ENCODE measurements around the gene OR1E2.
A peak's percentile ranks its signal among the peaks of the same experiment; 100 is the strongest.
"Not testable (repeated sequence)": the region's sequence is repeated elsewhere in the genome, so short reads cannot be mapped to it uniquely, and the experiment has no call there.

OR1E2 gene, protein sequence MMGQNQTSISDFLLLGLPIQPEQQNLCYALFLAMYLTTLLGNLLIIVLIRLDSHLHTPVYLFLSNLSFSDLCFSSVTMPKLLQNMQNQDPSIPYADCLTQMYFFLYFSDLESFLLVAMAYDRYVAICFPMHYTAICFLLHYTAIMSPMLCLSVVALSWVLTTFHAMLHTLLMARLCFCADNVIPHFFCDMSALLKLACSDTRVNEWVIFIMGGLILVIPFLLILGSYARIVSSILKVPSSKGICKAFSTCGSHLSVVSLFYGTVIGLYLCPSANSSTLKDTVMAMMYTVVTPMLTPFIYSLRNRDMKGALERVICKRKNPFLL

DNA sequence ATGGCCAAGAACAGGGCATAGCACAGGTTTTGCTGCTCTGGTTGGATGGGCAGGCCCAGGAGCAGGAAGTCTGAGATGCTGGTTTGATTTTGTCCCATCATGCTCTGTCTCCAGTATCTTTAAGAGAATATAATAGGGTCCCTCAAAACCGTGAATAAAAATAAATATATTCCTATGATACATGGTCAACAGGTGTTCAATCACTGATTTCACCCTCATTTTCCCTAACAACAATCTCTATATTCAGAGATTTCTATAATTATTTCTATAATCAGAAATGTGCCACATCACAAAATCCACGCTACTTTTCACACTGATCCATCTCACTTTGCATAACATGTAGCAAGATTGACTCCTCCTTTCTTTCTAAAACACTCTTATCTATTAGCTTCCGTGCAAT lies at the start of gene OR1E2:
Gene OR1E2, minus strand, starts transcription at position 101 of the 400 bp plus-strand sequence. Its CDS starts 0 bp downstream, at position 101.
- DNase-seq: no peak

DNA sequence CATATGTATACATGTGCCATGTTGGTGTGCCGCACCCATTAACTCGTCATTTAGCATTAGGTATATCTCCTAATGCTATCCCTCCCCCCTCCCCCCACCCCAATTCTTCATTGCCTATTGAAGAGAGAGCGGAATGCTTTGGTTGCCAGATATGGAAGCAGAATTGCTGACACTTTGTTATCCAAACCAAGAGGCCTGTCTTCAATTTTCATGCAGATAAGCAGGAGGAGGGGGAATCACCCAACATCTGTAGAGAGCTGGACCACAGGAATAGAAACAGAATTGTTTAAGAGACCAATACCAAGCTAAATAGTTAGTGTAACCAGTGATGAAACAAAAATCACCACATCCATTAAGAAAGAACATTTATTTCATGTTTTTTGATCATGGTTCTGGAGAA lies 49.2 kb upstream of the OR1E2 start:
- no peak for DNase-seq

DNA sequence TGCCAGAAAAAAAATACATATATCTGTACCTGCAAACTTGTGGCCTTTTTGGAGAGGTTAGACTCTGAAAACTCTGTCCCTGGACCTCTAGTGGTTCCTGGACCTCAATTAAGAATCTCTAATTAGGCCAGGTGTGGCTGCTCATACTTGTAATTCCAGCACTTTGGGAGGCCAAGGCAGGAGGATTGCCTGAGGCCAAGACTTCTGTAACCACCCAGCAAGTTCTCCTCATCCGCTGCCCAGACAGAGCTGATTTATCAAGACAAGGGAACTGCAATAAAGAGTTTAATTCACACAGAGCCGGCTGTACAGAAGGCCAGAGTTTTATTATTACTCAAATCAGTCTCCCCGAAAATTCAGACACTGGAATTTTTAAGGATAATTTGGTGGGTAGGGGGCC lies 46.3 kb upstream of the OR1E2 start:
- DNase-seq: no peak

DNA sequence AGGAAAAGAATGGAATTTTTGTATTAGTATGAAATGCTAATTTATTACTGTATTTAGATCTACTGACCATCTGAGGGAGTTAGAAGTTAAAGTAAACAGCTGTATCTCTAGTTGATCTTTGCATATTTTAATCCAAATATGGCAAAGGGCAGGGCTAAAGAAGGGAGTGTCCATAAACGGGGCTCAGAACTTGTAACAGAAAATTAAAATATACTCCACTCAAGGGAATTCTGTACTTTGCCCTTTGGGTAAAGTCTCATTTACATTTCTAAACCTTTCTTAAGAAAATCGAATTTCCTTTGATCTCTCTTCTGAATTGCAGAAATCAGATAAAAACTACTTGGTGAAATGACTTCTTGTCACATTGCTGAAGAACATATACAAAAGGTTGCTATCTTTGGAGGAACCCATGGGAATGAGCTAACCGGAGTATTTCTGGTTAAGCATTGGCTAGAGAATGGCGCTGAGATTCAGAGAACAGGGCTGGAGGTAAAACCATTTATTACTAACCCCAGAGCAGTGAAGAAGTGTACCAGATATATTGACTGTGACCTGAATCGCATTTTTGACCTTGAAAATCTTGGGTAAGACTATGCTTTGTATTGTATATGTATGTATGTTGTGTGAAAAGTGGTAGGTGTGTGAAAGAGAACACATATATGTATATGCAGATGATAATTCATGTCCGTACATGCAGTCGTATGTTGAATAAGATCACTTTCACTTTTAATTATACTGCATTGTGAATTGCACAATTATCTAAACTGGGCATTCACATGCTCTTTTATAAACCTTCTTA lies 42.4 kb upstream of the OR1E2 start, which contains the start of gene ASPA:
Gene ASPA, plus strand, starts transcription at position 186 of the 799 bp plus-strand sequence. Its CDS starts 163 bp downstream, at position 349.
- no peak for DNase-seq

DNA sequence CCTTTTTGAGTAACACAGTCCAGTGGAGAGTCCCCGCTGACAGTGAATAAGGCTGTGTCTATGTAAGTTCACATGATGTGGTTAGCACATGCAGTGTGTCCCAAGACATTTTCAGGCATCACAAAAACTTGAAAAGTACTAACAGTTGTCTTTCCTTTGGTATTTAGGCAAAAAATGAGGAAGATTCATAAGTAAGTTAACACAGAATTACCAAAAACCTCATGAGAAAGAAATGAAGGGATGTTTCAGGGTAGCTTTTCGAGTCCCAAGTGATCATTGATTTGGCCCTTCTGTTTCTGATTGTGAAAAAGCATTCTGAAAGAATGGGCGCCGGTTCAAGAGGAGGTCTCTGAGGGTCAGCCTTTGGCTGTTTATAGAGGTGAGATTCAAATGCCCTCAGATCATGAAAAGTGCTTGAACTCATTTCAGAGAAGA lies 41.6 kb upstream of the OR1E2 start:
- no peak for DNase-seq

DNA sequence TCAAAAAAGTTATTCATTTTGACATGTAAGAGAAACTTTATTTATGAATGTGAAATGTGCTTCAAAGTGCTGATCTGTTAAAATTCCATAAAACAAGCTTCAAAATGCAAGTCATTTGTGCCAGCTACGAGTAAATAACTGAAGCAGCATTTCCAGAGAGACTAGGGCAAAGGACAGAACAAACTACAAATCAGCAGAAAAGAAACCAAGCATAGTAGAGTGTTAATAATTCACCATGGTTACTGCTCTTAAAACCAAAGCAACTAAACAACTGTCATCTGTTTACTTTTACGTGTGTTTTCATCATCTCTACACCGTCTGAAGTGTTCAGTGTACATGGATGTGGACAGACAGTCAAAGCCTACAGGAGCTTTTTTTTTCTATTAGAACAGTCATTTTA lies 40.6 kb upstream of the OR1E2 start:
- no peak for DNase-seq

DNA sequence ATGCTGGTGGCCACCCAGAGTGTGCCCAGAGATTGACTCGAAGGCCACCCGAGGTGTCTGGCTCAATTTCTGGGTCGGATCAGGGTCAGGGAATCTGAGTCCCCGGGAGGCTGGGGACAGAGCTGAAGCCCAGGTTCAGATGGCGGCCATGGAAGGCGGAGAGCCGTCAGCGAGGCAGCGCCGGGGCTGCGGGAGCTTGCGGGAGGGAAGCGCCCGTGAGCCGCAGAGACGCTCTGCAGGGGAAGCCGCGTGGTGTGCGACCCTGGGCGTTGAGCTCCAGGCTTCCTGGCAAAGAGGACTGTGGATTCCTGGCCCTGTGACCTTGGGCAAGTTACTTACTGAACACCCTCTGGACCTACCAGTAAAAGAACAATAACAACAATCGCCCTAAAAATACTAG lies 38.5 kb upstream of the OR1E2 start:
- no peak for DNase-seq

DNA sequence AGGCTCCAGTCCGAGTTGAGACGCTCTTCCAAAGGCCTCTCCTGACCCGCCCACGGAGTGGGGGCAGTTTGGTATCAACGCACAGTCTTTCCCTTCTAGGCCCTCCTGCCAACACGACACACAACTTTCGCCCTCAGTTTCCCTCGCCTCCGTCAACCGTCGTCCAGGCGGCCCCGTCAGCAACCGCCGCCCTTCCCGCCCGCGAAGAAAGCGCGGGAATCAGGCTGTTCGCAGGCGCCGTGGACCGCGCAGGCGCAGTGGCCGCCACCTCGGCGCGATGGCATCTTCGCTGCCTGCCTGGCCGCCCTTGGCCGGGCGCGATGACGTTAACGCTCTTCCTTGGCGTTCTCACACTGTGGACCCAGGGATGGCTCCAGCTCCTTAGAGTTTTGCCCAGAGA lies 38.0 kb upstream of the OR1E2 start, which contains the start of gene SPATA22:
Gene SPATA22, minus strand, starts transcription at position 221 of the 400 bp plus-strand sequence. CDS start 2,494 bp downstream, outside the sequence.
- DNase-seq: no peak

DNA sequence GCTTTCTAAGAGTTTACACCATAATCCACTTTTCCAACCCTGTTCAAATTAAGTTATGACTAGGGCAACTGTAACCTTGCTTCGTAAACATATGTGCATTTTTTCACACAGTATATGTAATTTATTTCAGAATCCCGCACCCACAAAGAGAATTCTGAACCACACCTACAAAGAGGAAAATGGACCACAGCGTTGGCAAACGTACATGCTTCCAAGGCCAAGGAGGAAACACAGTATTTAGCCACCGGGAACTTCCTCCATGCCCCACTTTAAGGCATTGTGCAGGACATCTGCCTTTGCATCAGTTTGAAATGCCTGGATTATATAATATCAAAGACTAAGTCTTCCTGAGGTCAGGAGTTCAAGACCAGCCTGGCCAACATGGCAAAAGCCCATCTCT lies 35.9 kb upstream of the OR1E2 start:
- no peak for DNase-seq

DNA sequence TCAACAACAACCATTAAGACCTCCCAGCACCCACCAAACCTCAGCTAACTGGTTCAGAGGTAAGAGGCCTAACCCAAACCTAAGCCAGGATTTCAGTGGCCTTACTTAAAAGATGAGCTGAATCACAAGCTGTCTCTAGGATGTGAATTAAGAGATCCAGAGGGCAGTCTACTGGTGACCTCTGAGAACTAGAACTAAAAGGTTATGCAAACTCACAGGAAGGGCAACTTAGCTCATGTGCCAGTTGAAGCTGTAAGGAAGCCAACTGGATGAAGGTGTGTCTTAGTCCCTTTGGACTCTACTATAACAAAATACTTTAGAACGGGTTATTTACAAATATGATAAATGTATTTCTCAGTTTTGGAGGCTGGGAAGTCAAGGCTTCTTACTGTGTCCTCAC lies 32.7 kb upstream of the OR1E2 start:
- DNase-seq: not testable (repeated sequence)

DNA sequence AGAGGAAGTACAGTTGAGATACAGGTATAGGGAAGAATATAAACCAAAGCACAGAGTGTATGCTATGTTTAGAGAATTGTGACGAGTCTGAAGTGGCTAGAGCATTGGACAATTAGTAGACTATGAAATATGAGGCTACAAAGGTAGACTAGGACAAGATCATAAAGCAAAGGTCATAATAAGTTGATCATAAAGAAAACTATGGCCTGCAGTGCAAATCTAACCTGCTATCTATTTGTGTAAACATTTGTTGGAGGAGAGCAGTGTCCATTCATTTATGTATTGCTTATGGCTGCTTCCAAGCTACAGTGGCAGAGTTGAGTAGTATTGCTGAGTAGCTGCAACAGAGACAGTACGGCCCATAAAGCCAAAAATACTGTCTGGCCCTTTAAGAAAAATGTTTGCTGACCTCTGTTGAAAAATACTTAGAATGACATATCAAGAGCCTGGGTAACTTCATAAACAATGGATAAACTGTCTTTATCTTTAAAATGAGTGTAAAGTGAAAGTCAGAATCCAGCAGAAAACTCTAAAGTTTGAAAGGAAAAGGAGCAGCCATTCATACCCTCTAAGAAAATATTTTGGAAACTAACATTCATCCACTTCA lies 14.5 kb upstream of the OR1E2 start:
- no peak for DNase-seq

DNA sequence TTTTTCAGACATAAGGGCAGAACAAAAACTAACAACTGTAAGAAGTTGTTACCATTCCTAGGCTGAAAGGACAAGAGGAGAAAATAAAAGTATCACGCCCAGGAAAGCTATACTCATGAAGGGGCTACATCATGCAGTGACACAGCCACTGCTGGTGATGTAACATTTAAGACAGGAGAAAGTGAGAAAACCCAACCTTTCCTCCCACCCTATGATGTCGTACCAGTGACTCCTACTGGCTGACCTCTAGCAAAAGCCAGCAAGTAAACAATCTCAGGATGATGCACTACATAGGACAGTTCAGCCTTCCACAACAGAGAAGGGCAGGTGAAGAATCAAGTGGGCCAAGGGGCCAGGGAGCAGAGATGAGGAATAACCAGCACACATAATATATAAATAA lies 14.0 kb upstream of the OR1E2 start:
- peak; percentile 11 for DNase-seq

DNA sequence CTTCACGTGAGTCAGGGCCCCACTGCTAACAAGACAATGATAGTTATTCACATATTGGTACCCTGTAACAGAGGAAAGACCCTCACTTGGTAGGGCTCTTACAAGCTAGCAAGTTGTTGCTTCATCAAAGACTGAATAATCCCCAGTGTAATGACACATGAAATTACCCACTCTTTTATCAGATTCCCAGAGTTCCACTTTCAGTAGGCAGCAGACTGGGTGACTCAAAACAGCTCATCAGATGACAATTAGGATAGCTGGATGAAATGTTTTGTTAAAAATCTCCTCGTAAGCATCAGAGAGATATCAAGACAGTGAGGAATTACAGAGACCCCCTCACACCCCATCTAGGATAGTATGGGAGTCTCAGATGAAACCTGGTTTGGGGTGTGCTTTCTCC lies 6.8 kb upstream of the OR1E2 start:
- DNase-seq: no peak

DNA sequence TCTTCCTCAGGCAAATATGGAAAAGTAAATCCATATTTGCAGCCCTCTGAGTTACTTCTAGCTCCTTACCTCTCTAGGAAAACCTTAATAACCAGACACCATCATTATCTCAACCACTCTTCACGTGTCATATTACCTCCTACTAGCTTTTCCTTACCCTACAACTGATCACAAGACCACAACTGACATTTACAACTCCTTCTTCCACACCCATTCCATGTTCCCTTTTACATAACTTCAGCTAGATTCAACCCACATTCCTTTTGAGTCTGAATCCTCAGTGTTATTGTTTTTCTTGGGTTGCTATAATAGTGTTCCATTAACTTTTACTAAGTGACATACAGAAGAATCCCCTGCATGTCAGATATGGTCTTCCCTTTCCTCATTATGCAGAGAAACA lies 4.7 kb upstream of the OR1E2 start:
- DNase-seq: no peak

DNA sequence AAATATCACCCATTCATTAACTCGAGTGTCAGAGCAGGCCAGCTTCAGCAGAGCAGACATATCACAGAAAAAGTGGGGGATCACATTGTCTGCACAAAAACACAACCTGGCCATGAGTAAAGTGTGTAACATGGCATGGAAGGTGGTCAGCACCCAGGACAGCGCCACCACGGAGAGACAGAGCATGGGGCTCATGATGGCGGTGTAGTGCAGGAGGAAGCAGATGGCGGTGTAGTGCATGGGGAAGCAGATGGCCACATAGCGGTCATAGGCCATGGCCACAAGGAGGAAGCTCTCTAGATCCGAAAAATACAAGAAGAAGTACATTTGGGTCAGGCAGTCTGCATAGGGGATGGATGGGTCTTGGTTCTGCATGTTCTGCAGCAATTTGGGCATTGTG lies 426 bp downstream of the OR1E2 start:
- DNase-seq: peak; percentile 4

DNA sequence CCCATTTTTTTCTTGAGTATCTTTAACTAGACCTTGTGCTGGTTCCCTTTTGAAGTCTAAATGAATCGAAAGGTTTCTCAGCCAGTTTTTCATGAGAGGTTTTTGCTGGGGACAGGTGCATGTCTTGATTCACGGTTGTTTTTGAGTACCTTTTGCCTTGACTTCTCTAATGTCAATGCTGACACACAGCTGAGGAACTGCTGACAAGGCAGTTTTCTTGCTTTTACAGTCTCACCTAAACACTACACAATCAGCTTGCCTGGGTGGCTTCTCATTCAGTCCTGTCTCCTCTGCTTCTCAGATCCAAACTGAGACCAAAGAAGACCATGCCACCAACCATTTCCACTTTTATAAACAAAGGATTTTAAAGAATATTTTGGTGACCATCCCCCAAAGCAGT lies 15.4 kb downstream of the OR1E2 start:
- DNase-seq: no peak

DNA sequence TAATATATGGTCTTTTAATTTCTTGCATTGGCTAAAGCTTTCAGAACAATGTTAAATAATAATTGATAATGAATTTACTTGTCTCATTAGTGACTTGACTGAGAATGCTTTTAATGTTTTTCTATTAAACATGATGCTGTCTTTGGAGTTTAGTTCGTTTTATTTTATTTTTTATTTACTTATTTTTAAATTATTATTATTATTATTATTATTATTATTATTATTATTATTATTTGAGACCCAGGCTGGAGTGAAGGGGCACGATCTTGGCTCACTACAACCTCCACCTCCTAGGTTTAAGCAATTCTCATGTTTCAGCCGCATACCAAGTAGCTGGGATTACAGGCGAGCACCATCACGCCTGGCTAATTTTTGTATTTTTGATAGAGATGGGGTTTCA lies 18.0 kb downstream of the OR1E2 start:
- DNase-seq: no peak

DNA sequence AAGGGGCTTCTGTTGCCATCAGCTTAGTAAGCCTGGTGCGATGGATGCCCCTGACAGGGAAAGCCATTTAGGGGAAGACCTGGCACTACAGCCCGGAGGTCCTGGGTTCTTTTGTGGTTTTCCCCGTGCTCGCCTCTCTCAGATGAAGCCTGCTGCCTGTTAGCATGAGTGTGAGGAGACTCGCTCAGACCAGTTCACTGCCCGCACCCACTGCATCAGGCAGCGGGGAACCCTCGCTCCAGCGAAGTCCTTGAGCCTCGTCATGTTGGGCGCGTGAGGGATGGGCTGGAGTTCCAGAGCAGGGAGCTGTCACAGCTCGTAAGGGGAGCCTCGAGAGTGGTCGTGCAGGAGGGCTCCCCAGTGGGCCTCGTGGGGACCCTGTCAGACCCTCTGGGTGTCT lies 21.4 kb downstream of the OR1E2 start:
- DNase-seq: not testable (repeated sequence)

DNA sequence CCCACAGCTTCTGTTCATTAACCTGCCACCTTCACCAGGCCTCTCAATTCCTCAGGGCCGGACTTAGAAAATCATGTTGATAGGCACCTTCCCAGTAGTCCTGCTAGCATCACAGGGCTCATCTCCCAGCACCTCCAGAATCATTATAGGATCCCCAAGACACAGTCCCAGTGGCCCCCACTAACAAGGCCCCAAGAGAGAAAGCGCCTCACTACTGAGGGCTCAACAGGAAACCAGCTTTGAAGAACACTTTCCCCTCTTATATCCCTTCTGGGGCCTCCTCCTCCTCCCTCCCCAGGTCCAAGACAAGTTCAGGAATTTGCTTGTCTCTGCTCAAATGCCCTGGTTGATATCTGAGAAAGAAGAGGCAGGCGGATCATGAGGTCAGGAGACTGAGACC lies 22.6 kb downstream of the OR1E2 start, which contains the start of gene OR3A3:
Gene OR3A3, plus strand, starts transcription at position 301 of the 400 bp plus-strand sequence.
- DNase-seq: no peak

DNA sequence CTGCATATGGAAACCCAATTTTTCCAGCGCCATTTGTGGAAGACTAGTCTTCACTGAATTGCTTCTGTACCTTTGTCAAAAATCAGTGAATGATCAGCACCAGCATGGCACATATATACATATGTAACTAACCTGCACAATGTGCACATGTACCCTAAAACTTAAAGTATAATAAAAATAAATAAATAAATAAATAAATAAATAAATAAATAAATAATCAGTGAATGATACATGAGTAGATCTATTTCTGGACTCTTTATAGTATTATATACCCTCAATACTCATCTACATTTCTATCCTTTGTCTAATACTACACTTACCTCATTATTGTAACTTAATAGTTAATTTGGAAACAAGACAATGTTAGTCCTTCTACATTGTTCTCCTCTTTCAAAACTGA lies 29.8 kb downstream of the OR1E2 start:
- not testable (repeated sequence) for DNase-seq

DNA sequence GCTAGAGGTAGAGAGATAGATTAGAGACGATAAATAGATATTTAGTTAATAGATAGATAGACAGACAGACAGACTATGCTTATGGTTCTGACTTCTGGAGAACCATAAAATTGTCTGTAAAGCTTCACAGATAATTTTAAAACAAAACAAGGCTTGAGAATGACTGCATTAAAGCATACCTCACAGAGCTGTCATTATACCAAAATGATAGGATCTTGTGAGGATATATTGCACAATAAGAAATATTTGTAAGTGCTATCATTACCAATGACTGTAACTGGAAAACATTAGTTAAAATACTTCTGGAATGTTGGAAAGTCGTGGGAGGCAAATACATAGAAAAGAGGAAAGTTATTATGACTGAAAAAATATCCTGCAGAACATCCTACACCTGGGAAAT lies 31.9 kb downstream of the OR1E2 start:
- no peak for DNase-seq

DNA sequence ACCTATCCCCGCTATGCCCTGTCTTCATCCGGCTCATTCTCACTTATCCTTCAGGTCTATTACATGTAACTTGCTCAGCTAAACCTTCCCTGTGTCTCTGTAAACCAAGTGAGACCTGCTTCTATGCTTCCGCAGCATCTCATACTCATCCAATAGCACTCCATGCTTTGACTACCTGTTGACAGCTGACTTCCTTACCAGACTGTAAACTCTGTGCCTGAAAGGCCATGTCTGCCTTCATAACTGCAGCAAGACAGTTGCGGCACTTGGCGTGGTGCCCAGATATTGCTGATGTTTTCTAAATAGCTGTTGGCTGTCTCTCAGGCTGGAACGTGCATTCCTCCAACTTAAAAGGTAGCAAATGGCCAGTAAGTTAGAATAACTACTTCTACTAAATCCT lies 33.6 kb downstream of the OR1E2 start:
- no peak for DNase-seq

DNA sequence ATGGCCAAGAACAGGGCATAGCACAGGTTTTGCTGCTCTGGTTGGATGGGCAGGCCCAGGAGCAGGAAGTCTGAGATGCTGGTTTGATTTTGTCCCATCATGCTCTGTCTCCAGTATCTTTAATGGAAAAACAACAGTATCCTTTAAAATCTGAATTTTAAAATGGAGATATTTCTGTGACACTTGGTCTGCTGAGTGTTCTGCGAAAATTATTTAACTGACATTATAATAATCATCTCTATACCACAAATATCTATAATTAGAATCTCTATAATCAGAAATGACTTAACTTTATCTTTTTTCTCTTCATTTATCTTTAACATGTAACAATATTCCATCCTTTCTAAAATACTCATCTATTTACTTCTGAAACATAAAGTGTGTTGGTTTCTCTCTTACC lies 35.3 kb downstream of the OR1E2 start, which contains the start of gene OR1E1:
Gene OR1E1, minus strand, starts transcription at position 101 of the 400 bp plus-strand sequence. Its CDS starts 0 bp downstream, at position 101.
- no peak for DNase-seq

Data from CD4-positive, alpha-beta T cell treated with Interleukin-21 for 1 hour (primary cell).